ENCODE results near the gene FAM72D. TPM values are rescaled to one million over a fixed set of nuclear protein-coding genes. Genes with fewer than 3 reads are reported as not detected.
"Not testable (repeated sequence)": the region's sequence is repeated elsewhere in the genome, so short reads cannot be mapped to it uniquely, and the experiment has no call there.

Gene FAM72D
- total and polyA plus RNA-seq, 5 donors from 2014 or later = 0.38 to 0.47 TPM; not detected in 3

DNA sequence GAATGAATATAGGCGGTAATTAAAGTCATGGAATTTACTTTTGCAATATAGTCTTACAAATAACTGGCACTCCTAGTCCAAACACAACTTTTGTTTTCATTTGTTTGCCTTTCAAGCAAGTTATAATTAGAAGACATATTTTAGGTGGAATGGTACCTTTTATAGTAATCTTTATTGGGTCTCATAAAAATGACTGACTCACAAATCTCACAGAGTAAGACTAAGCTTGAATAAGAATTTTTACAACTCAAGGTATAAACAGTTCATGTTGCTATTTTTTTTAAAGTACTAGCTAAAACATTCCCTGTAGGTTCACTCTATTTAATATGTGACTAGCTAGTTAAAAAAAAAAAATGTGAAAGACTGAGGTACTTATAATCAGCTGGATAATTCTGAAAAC, 6.0 kb downstream of the FAM72D start:
- not testable (repeated sequence) for H3K27ac Mint-ChIP-seq; ATAC-seq (ENCODE audit: low read depth in 2 of 2); H3K36me3 Mint-ChIP-seq; H3K4me1 Mint-ChIP-seq; DNase-seq; H3K4me1 ChIP-seq (ENCODE audit: control insufficient read depth, insufficient read depth, low read length, poor library complexity, severe bottlenecking); H3K27ac ChIP-seq (ENCODE audit: insufficient read depth, low read length, poor library complexity, severe bottlenecking); H3K27me3 ChIP-seq (ENCODE audit: control insufficient read depth, insufficient read depth, low read length); H3K4me3 Mint-ChIP-seq; H3K36me3 ChIP-seq (ENCODE audit: control insufficient read depth, insufficient read depth, low read length); H3K9me3 Mint-ChIP-seq; H3K9me3 ChIP-seq (ENCODE audit: control insufficient read depth in 2 of 2, low read length in 2 of 2); H3K4me3 ChIP-seq (ENCODE audit: low read depth, low read length); H3K27me3 Mint-ChIP-seq

DNA sequence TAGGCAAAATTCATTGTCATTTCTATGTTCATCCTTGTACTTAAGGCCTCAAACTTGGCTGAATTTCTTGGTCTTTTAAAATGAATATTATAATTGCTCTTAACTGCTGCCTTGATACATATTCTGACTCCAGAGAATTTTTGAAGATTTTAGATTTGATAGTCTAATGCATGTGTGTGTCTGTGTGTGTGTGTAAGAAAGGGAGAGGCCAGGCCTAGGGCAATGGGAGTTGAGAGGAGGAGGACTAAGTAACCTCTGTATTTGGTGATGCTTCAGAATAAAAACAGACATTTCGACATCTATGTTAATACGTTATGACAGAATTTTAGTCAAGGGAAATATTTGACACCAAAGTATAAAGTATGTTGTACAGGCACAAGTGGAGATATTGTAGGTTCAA, 7.5 kb downstream of the FAM72D start:
- H3K27ac Mint-ChIP-seq; DNase-seq; H3K9me3 Mint-ChIP-seq; H3K27ac ChIP-seq (ENCODE audit: insufficient read depth, low read length, poor library complexity, severe bottlenecking); H3K4me3 ChIP-seq (ENCODE audit: low read depth, low read length); H3K4me1 Mint-ChIP-seq; ATAC-seq (ENCODE audit: low read depth in 2 of 2); H3K27me3 ChIP-seq (ENCODE audit: control insufficient read depth, insufficient read depth, low read length); H3K36me3 Mint-ChIP-seq; H3K36me3 ChIP-seq (ENCODE audit: control insufficient read depth, insufficient read depth, low read length); H3K9me3 ChIP-seq (ENCODE audit: control insufficient read depth in 2 of 2, low read length in 2 of 2); H3K4me1 ChIP-seq (ENCODE audit: control insufficient read depth, insufficient read depth, low read length, poor library complexity, severe bottlenecking); H3K4me3 Mint-ChIP-seq; H3K27me3 Mint-ChIP-seq: not testable (repeated sequence)

DNA sequence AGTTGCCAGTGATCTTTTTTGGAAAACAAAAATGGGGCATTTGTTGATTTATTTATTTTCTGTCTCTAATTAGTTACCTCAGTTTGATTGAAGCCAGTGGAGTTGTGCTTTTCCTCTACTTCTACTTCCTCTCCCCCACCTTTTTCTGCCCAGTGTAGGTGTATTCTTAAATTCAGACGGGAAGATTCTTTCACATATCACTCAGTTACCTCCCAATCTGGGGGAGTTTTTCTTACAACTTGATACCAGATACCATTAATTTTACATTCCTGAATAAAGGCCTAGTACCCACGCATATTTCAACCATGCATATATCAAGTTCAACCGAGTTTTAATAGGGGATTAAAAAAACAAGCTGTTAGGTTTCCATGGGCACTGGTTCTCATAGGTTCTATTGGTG, 15.9 kb downstream of the FAM72D start:
- H3K36me3 Mint-ChIP-seq; H3K27ac ChIP-seq (ENCODE audit: insufficient read depth, low read length, poor library complexity, severe bottlenecking); H3K9me3 ChIP-seq (ENCODE audit: control insufficient read depth in 2 of 2, low read length in 2 of 2); H3K27ac Mint-ChIP-seq; H3K36me3 ChIP-seq (ENCODE audit: control insufficient read depth, insufficient read depth, low read length); H3K4me3 ChIP-seq (ENCODE audit: low read depth, low read length); H3K27me3 ChIP-seq (ENCODE audit: control insufficient read depth, insufficient read depth, low read length); H3K27me3 Mint-ChIP-seq; H3K4me1 Mint-ChIP-seq; ATAC-seq (ENCODE audit: low read depth in 2 of 2); H3K4me3 Mint-ChIP-seq; DNase-seq; H3K9me3 Mint-ChIP-seq; H3K4me1 ChIP-seq (ENCODE audit: control insufficient read depth, insufficient read depth, low read length, poor library complexity, severe bottlenecking): not testable (repeated sequence)

GRCh38 chr1:145112703-145113102, 16.9 kb downstream of the FAM72D start:
- H3K4me3 Mint-ChIP-seq; H3K36me3 ChIP-seq (ENCODE audit: control insufficient read depth, insufficient read depth, low read length); DNase-seq; H3K4me3 ChIP-seq (ENCODE audit: low read depth, low read length); ATAC-seq (ENCODE audit: low read depth in 2 of 2); H3K36me3 Mint-ChIP-seq; H3K9me3 ChIP-seq (ENCODE audit: control insufficient read depth in 2 of 2, low read length in 2 of 2); H3K4me1 Mint-ChIP-seq; H3K27ac ChIP-seq (ENCODE audit: insufficient read depth, low read length, poor library complexity, severe bottlenecking); H3K27me3 Mint-ChIP-seq; H3K27ac Mint-ChIP-seq; H3K9me3 Mint-ChIP-seq; H3K27me3 ChIP-seq (ENCODE audit: control insufficient read depth, insufficient read depth, low read length); H3K4me1 ChIP-seq (ENCODE audit: control insufficient read depth, insufficient read depth, low read length, poor library complexity, severe bottlenecking): not testable (repeated sequence)

DNA sequence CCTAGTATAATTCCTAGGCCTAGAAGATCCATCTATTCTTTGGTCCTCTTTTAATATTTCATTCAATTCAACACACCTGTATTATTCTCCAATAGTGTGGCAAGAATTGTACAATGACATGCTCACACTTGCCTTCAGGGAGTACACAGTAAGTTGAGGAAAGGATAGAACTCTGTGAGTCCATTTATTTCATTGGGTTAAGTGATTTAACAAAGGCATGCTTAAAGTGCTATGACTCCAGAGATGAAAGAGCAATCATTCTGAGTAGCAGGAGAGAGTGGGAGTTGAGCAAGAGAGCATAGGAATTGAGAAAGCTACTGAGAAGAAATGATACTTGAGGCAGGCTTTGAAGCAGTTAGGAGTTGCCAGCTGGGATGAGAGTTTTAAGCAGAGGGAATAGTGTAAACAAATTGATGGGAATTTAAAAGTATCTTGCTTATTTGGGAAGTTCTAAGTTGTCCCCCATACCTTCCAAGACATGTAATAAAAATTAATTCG, 18.8 kb downstream of the FAM72D start:
- H3K4me1 ChIP-seq (ENCODE audit: control insufficient read depth, insufficient read depth, low read length, poor library complexity, severe bottlenecking); H3K36me3 ChIP-seq (ENCODE audit: control insufficient read depth, insufficient read depth, low read length); H3K9me3 Mint-ChIP-seq; H3K36me3 Mint-ChIP-seq; H3K4me3 ChIP-seq (ENCODE audit: low read depth, low read length); H3K9me3 ChIP-seq (ENCODE audit: control insufficient read depth in 2 of 2, low read length in 2 of 2); H3K27ac ChIP-seq (ENCODE audit: insufficient read depth, low read length, poor library complexity, severe bottlenecking); H3K27me3 ChIP-seq (ENCODE audit: control insufficient read depth, insufficient read depth, low read length); H3K27ac Mint-ChIP-seq; ATAC-seq (ENCODE audit: low read depth in 2 of 2); DNase-seq; H3K4me3 Mint-ChIP-seq; H3K27me3 Mint-ChIP-seq; H3K4me1 Mint-ChIP-seq: not testable (repeated sequence)

DNA sequence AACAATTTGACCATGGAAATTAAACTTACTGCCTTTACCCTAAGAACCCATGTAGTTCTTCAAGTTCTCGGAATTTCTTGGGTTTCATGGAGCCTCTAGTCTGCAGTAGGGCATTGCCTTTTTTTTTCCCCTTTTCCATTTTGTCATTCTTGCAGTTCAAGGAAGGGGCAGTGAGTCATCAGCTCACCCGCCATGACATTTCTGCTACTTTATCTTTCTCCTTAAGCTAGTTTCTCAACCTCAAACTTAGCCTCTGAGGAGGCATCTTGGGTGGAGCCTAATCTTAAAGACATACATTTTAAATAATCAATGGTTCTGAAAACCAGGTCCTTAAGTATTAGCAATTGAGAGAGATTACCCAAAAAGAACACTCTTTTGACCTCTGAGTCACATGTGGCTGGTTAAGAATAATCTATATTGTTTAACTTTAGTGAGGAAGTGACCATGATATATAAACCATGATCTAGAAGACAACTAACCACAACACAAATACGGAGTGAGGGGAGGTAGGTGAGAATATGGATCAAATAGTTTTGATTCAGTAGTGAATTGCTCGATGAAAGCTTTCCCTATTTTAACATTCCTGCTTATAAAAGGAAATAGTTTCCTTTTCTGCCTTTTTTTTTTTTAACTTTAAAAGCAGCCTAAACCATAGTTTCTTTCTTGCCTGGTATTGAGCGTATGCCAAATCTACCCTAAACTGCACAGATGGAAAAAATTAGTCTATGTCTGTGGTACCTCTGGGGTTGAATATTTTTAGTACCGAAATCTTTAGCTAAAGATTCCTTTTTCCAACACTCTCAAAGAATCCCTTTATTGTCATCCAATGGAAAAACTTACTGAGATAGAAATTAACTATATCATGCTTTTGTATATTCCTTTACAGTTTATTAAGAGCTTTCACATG, 20.1 kb downstream of the FAM72D start:
- not testable (repeated sequence) for H3K4me1 Mint-ChIP-seq; H3K9me3 ChIP-seq (ENCODE audit: control insufficient read depth in 2 of 2, low read length in 2 of 2); H3K4me3 Mint-ChIP-seq; ATAC-seq (ENCODE audit: low read depth in 2 of 2); H3K36me3 Mint-ChIP-seq; H3K9me3 Mint-ChIP-seq; DNase-seq; H3K27ac Mint-ChIP-seq; H3K27me3 ChIP-seq (ENCODE audit: control insufficient read depth, insufficient read depth, low read length); H3K27me3 Mint-ChIP-seq; H3K36me3 ChIP-seq (ENCODE audit: control insufficient read depth, insufficient read depth, low read length); H3K4me1 ChIP-seq (ENCODE audit: control insufficient read depth, insufficient read depth, low read length, poor library complexity, severe bottlenecking); H3K4me3 ChIP-seq (ENCODE audit: low read depth, low read length); H3K27ac ChIP-seq (ENCODE audit: insufficient read depth, low read length, poor library complexity, severe bottlenecking)

GRCh38 chr1:145119842-145120241, 24.1 kb downstream of the FAM72D start:
- not testable (repeated sequence) for H3K36me3 ChIP-seq (ENCODE audit: control insufficient read depth, insufficient read depth, low read length)

GRCh38 chr1:145122344-145123061, 26.7 kb downstream of the FAM72D start:
- H3K9me3 ChIP-seq (ENCODE audit: control insufficient read depth in 2 of 2, low read length in 2 of 2); H3K27ac Mint-ChIP-seq; H3K27ac ChIP-seq (ENCODE audit: insufficient read depth, low read length, poor library complexity, severe bottlenecking); H3K27me3 ChIP-seq (ENCODE audit: control insufficient read depth, insufficient read depth, low read length); H3K4me3 ChIP-seq (ENCODE audit: low read depth, low read length); H3K4me1 Mint-ChIP-seq; H3K4me3 Mint-ChIP-seq; H3K27me3 Mint-ChIP-seq; H3K9me3 Mint-ChIP-seq; DNase-seq; ATAC-seq (ENCODE audit: low read depth in 2 of 2); H3K36me3 Mint-ChIP-seq; H3K4me1 ChIP-seq (ENCODE audit: control insufficient read depth, insufficient read depth, low read length, poor library complexity, severe bottlenecking); H3K36me3 ChIP-seq (ENCODE audit: control insufficient read depth, insufficient read depth, low read length): not testable (repeated sequence)

More at GRCh38 chr1:145119842-145120241, 24.1 kb downstream of the FAM72D start:
- not testable (repeated sequence) for H3K4me1 ChIP-seq (ENCODE audit: control insufficient read depth, insufficient read depth, low read length, poor library complexity, severe bottlenecking); H3K4me3 Mint-ChIP-seq; H3K27ac ChIP-seq (ENCODE audit: insufficient read depth, low read length, poor library complexity, severe bottlenecking); H3K9me3 Mint-ChIP-seq; H3K27ac Mint-ChIP-seq; H3K27me3 ChIP-seq (ENCODE audit: control insufficient read depth, insufficient read depth, low read length); H3K4me1 Mint-ChIP-seq; H3K9me3 ChIP-seq (ENCODE audit: control insufficient read depth in 2 of 2, low read length in 2 of 2); H3K36me3 Mint-ChIP-seq; H3K27me3 Mint-ChIP-seq; ATAC-seq (ENCODE audit: low read depth in 2 of 2); DNase-seq; H3K4me3 ChIP-seq (ENCODE audit: low read depth, low read length)

All from CD4-positive, CD25-positive, alpha-beta regulatory T cell (primary cell).